ENCODE data around the gene RASEF. TPM values are rescaled to one million over a fixed set of nuclear protein-coding genes. Genes with fewer than 3 reads are reported as not detected.
"Not testable (repeated sequence)": the region's sequence is repeated elsewhere in the genome, so short reads cannot be mapped to it uniquely, and the experiment has no call there.

The RASEF gene
- total RNA-seq, 4 donors from 2014 or later, result 0.16 to 0.82 (median 0.41) TPM; not detected in 1

DNA sequence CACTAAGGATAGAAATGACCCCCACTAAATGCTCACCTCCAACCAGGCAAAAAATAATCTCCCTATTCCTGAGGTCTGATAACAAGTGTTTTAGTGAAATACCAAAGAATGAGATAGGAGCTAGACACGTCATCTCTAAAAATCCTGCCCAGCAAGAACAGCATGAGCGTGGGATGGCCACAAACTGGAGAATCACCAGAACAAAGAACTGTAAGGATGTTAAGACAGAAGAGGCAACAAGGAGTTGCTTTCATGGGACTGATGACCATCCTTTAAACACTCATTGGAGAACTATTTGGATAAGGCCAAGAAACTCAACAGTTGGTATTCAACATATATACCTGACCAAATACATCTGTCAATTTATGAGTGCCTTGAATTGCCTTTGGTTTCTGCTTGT is 113.7 kb downstream of the RASEF start:
- TF ChIP-seq, protein P1, sequence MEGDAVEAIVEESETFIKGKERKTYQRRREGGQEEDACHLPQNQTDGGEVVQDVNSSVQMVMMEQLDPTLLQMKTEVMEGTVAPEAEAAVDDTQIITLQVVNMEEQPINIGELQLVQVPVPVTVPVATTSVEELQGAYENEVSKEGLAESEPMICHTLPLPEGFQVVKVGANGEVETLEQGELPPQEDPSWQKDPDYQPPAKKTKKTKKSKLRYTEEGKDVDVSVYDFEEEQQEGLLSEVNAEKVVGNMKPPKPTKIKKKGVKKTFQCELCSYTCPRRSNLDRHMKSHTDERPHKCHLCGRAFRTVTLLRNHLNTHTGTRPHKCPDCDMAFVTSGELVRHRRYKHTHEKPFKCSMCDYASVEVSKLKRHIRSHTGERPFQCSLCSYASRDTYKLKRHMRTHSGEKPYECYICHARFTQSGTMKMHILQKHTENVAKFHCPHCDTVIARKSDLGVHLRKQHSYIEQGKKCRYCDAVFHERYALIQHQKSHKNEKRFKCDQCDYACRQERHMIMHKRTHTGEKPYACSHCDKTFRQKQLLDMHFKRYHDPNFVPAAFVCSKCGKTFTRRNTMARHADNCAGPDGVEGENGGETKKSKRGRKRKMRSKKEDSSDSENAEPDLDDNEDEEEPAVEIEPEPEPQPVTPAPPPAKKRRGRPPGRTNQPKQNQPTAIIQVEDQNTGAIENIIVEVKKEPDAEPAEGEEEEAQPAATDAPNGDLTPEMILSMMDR (IDR thresholded peaks at IDR 0.05 in 4 of 5, conservative IDR thresholded peaks at IDR 0.05 in 1 of 5), result no peak
- TF ChIP-seq POLR2A (IDR thresholded peaks at IDR 0.05), result no peak
- intact Hi-C loops (cut with DNase I; ENCODE audit: low total_unique reads), result no loop called here
- H3K27me3 ChIP-seq, result no peaks in the 10 kb centered on the region

DNA sequence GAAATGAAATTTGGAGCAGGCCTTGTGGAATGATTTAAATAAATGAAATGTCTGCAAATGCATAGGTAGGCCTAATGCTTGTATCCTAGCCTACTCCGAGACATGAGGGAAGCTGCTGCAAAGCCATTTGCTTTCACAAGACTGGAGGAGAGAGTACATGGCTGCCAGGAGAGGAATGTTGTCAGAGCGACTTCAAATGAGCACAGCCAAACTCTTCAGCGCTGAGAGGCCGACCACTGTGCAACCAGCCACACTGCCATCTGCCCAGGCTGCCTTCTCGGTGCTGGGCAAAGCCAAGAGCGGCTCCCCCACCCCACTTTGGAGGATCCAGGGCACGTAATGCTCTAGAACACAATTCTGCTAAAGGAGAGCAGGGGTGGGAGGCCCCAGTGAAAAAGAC is 122.6 kb downstream of the RASEF start:
- Histone ChIP-seq H3K4me3 (no peak overlapping the region), H3K9me3 (no peaks in the 10 kb centered on the region), H3K36me3 (no peaks in the 10 kb centered on the region), H3K27me3 (no peaks in the 10 kb centered on the region), H3K4me1 (no peaks in the 10 kb centered on the region), H3K27ac (no peak overlapping the region)
- DNase-seq (no peak), ATAC-seq (no peak)
- TF ChIP-seq POLR2A (IDR thresholded peaks at IDR 0.05), result no peak
- TF ChIP-seq, protein P1 (IDR thresholded peaks at IDR 0.05 in 4 of 5, conservative IDR thresholded peaks at IDR 0.05 in 1 of 5), result no peak
- in situ Hi-C loops (cut with MboI; ENCODE audit: low sequenced_read_pairs in 4 of 4) (no loop called here), intact Hi-C loops (cut with DNase I; ENCODE audit: low total_unique reads) (no loop called here)

More for the DNA sequence above, 113.7 kb downstream of the RASEF start:
- ATAC-seq, result no peak
- DNase-seq, result no peak
- H3K9me3 ChIP-seq, result no peaks in the 10 kb centered on the region
- no peaks in the 10 kb centered on the region for H3K36me3 ChIP-seq
- H3K4me3 ChIP-seq, result no peak overlapping the region
- in situ Hi-C loops (cut with MboI; ENCODE audit: low sequenced_read_pairs in 4 of 4), result no loop called here
- H3K4me1 ChIP-seq, result no peaks in the 10 kb centered on the region
- no peak overlapping the region for H3K27ac ChIP-seq

DNA sequence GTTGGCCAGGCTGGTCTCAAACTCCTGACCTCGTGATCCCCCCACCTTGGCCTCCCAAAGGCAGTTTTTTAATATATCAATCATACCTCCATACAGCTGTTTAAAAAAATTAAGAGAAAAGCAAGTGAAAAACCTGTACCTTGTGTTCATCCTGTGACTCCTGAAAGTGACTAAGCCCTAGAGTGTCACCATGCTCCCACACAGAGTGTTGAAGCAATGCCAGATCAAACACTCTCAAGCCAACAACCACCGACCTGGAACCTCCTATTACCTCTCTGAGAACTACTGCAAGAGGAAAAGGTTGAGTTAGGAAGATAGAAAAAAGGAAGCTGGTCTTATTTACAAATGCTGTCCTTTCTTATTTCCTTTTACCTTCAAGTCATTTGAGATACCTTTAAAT is 123.5 kb downstream of the RASEF start:
- no peak for TF ChIP-seq POLR2A (IDR thresholded peaks at IDR 0.05)
- TF ChIP-seq, protein P1 (IDR thresholded peaks at IDR 0.05 in 4 of 5, conservative IDR thresholded peaks at IDR 0.05 in 1 of 5), result no peak
- intact Hi-C loops (cut with DNase I; ENCODE audit: low total_unique reads), result no loop called here

DNA sequence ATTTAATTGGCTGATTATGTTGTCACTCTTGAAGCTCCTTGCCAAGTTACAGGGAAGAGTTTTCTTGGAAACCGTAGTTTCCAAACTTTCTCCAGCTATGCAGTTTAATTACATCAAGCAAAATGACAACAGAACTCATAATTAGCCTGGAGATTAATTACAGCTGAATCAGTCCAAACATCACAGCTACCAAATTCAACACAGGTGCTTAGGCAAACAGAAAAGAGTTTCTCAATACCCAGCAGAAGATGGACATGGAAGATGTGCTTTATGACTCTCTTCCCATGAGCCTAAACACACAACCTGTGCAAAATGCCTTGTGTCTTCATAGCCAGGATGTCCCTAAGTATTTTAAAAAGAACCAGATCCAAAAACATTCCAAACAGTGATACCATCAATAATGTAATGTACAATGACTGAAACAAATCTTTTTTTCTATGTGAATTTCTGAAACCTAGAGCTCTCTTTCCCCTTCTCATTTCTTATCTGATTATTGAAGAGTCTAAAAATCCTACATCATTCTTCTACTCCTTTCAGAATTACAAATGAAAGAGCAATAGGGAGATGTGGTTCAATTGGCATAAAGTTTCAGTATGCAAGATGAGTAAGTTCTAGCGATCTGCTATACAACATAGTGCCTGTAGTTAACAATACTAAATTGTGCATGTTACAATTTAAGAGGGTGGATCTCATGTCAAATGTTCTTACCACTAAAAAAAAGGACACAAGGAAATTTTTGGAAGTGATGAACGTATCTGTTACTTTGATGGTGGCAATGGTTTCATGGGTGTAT is 124.3 kb downstream of the RASEF start:
- TF ChIP-seq, protein P1 (IDR thresholded peaks at IDR 0.05 in 4 of 5, conservative IDR thresholded peaks at IDR 0.05 in 1 of 5), result no peak
- no peak for TF ChIP-seq POLR2A (IDR thresholded peaks at IDR 0.05)
- ATAC-seq (no peak), DNase-seq (no peak)
- no peaks in the 10 kb centered on the region for H3K36me3 ChIP-seq
- no peaks in the 10 kb centered on the region for H3K4me1 ChIP-seq
- no peak overlapping the region for H3K27ac ChIP-seq
- H3K9me3 ChIP-seq, result no peaks in the 10 kb centered on the region
- no peaks in the 10 kb centered on the region for H3K27me3 ChIP-seq
- in situ Hi-C loops (cut with MboI; ENCODE audit: low sequenced_read_pairs in 4 of 4) (no loop called here), intact Hi-C loops (cut with DNase I; ENCODE audit: low total_unique reads) (no loop called here)
- H3K4me3 ChIP-seq, result no peak overlapping the region

More for the DNA sequence above, 123.5 kb downstream of the RASEF start:
- Histone ChIP-seq H3K4me3 (no peak overlapping the region), H3K27me3 (no peaks in the 10 kb centered on the region), H3K4me1 (no peaks in the 10 kb centered on the region), H3K9me3 (no peaks in the 10 kb centered on the region), H3K27ac (no peak overlapping the region), H3K36me3 (no peaks in the 10 kb centered on the region)
- in situ Hi-C loops (cut with MboI; ENCODE audit: low sequenced_read_pairs in 4 of 4), result no loop called here
- ATAC-seq (no peak), DNase-seq (no peak)

- H3K4me3 ChIP-seq; intact Hi-C loops (cut with DNase I; ENCODE audit: low total_unique reads); H3K36me3 ChIP-seq; H3K27me3 ChIP-seq; H3K4me1 ChIP-seq; H3K27ac ChIP-seq; ATAC-seq; H3K9me3 ChIP-seq; in situ Hi-C loops (cut with MboI; ENCODE audit: low sequenced_read_pairs in 4 of 4); DNase-seq: not testable (repeated sequence)
Observed at GRCh38 chr9:82936561-82936960, 126.4 kb downstream of the RASEF start.
